ENCODE measurements around the gene MTPN.

- TF ChIP-seq, protein P1, sequence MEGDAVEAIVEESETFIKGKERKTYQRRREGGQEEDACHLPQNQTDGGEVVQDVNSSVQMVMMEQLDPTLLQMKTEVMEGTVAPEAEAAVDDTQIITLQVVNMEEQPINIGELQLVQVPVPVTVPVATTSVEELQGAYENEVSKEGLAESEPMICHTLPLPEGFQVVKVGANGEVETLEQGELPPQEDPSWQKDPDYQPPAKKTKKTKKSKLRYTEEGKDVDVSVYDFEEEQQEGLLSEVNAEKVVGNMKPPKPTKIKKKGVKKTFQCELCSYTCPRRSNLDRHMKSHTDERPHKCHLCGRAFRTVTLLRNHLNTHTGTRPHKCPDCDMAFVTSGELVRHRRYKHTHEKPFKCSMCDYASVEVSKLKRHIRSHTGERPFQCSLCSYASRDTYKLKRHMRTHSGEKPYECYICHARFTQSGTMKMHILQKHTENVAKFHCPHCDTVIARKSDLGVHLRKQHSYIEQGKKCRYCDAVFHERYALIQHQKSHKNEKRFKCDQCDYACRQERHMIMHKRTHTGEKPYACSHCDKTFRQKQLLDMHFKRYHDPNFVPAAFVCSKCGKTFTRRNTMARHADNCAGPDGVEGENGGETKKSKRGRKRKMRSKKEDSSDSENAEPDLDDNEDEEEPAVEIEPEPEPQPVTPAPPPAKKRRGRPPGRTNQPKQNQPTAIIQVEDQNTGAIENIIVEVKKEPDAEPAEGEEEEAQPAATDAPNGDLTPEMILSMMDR (IDR thresholded peaks at IDR 0.05) = no peak
- TF ChIP-seq POLR2A (IDR thresholded peaks at IDR 0.05) = no peak
Measured at GRCh38 chr7:135922263-135922662, 54.9 kb downstream of the MTPN start.

Data from lower leg skin (tissue), 3 donors.